Tibial artery (tissue), 4 donors: ENCODE data around the gene RAB21.

ENCODE experiments used
- DNase-seq, 2 donors: peaks; one replicate each; pipeline ENCODE4 v3.0.0-alpha.2; 2019
- H3K27ac ChIP-seq, 2 donors: fragments of 200-600 bp; sonication (generic) in 1 of 2; 1 replicate in 1 of 2; 2 replicates in 1 of 2; pipeline ENCODE4 v1.5.1; 2018 to 2019; ENCODE audit warnings: mild to moderate bottlenecking in 1 of 2
- H3K27me3 ChIP-seq, 2 donors: fragments of 200-600 bp; sonication (generic) in 1 of 2; one replicate each; pipeline versions ENCODE4 v1.5.1 to v1.6.0; 2016 to 2019
- H3K36me3 ChIP-seq, 3 donors: fragments of 200-600 bp; sonication (generic) in 2 of 3; one replicate each; pipeline ENCODE4 v1.5.1; 2016 to 2019; ENCODE audit warnings: mild to moderate bottlenecking in 2 of 3
- H3K4me1 ChIP-seq, 4 donors: fragments of 200-600 bp; sonication (generic) in 2 of 4; 1 replicate in 3 of 4; 2 replicates in 1 of 4; pipeline ENCODE4 v1.5.1; 2016 to 2019
- H3K4me3 ChIP-seq, 2 donors: fragments of 200-600 bp; sonication (generic) in 1 of 2; 1 replicate in 1 of 2; 2 replicates in 1 of 2; pipeline ENCODE4 v1.5.1; 2018 to 2019; ENCODE audit warnings: mild to moderate bottlenecking in 2 of 2
- H3K9me3 ChIP-seq, 3 donors: fragments of 200-600 bp; sonication (generic) in 1 of 3; one replicate each; pipeline ENCODE4 v1.5.1; 2016 to 2019
- intact Hi-C: fragments of 100-400 bp; cut with DNase I; formaldehyde crosslinking; loops from one replicate; pipeline ENCODE4 v1.15.0; 2023; ENCODE audit warnings: low total_unique reads
- TF ChIP-seq, protein P1 (sequence below), 2 experiments: fragments of 200-600 bp in 1 of 2; fragments of 450-650 bp in 1 of 2; IDR thresholded peaks; one replicate each; pipeline ENCODE4 v1.5.1; 2017 to 2019; ENCODE audit warnings: antibody characterized with exemption in 2 of 2, mild to moderate bottlenecking in 1 of 2, moderate library complexity in 1 of 2

Gene RAB21

DNA sequence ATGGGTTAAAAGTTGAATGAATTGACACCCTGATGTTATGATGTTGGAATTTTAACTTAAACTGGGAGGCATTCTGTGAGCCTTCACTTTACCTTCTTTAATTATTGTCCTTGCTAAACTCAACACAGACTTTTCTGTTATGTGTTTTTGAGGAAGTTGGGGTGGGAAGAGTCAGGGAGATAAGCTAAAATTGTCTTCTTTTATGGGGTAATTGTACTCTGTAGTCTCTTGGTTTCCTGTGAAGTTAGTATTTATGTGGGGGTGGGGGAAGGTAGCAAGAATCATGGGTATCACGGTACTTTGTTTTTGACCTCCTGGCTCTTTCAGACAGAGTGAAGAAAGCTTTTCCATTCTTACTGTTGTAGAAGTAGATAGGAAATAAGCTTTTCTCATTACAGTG is 32.9 kb downstream of the RAB21 start:
- Histone ChIP-seq H3K4me3 (no peak overlapping the region), H3K36me3 (peaks cover 35 to 46% (median 39%) of the 10 kb centered on the region in 3 donors), H3K9me3 (no peaks in the 10 kb centered on the region), H3K4me1 (no peaks in the 10 kb centered on the region), H3K27me3 (no peaks in the 10 kb centered on the region), H3K27ac (no peak overlapping the region)
- no peak for DNase-seq
- TF ChIP-seq, protein P1, sequence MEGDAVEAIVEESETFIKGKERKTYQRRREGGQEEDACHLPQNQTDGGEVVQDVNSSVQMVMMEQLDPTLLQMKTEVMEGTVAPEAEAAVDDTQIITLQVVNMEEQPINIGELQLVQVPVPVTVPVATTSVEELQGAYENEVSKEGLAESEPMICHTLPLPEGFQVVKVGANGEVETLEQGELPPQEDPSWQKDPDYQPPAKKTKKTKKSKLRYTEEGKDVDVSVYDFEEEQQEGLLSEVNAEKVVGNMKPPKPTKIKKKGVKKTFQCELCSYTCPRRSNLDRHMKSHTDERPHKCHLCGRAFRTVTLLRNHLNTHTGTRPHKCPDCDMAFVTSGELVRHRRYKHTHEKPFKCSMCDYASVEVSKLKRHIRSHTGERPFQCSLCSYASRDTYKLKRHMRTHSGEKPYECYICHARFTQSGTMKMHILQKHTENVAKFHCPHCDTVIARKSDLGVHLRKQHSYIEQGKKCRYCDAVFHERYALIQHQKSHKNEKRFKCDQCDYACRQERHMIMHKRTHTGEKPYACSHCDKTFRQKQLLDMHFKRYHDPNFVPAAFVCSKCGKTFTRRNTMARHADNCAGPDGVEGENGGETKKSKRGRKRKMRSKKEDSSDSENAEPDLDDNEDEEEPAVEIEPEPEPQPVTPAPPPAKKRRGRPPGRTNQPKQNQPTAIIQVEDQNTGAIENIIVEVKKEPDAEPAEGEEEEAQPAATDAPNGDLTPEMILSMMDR (IDR thresholded peaks at IDR 0.05) = no peak
- intact Hi-C loops = no loop called here

DNA sequence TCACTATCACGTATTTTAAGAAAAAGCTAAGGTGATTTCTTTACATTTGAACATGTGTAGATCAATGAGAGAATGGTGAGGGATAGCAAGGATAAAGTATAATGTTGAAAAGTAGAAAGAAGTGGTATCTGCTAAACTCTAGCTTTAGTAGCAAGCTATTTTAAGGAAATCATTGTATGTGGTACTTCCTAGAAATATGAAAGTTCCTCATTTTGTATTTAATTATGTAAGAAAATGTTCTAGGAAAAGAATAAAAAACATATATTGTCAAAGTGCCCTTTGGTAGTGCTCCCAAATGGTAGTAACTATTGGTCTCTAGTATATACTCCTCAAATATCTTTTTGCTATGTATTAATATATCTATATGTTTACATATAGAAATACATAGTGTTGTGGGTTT is 35.7 kb downstream of the RAB21 start:
- intact Hi-C loops = no loop called here
- Histone ChIP-seq H3K36me3 (peaks cover 21 to 31% (median 31%) of the 10 kb centered on the region in 3 donors), H3K9me3 (no peaks in the 10 kb centered on the region), H3K4me3 (no peak overlapping the region), H3K27ac (no peak overlapping the region), H3K4me1 (no peaks in the 10 kb centered on the region), H3K27me3 (no peaks in the 10 kb centered on the region)
- DNase-seq = no peak
- TF ChIP-seq, protein P1 (IDR thresholded peaks at IDR 0.05) = no peak

DNA sequence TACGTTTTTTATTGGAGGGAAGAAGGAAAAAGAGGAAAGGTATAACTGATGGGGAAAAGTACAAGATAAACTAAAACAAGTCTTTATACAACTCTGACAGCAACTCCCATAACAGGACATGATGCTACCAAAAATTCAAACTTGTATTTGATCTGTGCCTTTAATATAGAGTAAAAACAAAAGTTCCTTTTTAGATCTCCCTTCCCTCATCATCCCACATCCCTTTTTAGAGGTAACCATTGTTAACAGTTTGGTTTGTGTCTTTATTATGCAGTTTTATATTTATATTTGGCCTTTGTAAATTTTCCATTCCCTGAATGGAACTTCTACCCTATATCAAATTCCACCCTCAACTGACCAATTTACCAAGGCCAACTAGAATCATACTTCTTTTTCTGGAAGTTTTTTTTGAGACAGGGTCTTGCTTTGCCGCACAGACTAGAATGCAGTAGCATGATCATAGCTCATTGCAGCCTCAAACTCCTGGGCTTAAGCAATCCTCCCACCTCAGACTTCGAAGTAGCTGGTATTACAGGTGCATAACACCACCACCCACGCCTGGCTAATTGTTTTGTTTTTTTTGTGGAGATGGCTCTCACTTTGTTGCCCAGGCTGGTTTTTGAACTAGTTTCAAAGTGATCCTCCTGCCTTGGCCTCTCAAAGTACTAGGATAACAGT is 36.9 kb downstream of the RAB21 start:
- H3K27me3 ChIP-seq = no peaks in the 10 kb centered on the region
- intact Hi-C loops = no loop called here
- no peak for DNase-seq
- H3K9me3 ChIP-seq = no peaks in the 10 kb centered on the region
- H3K4me3 ChIP-seq = no peak overlapping the region
- H3K36me3 ChIP-seq = peaks cover 9 to 21% (median 18%) of the 10 kb centered on the region in 3 donors
- no peak overlapping the region for H3K27ac ChIP-seq
- TF ChIP-seq, protein P1 (IDR thresholded peaks at IDR 0.05) = no peak
- H3K4me1 ChIP-seq = no peaks in the 10 kb centered on the region

DNA sequence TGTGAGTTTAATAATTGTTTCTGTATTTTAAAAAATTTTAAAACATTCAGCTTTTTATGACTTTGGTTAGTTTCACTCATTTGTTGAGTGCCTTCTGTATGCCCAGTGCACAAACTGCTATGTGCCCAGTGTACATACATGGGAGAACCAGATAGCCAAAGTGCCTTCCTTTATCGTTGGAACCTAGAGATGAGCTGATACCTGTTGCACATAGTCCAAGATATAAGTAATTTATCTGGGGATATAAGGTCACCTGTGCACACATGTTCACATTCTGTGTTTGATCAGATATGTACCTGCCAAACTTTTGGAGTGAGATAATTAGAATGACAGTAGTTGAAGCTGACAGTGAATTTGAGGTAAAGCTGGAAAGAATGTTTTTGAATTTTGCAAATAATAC is 37.9 kb downstream of the RAB21 start:
- H3K9me3 ChIP-seq = no peaks in the 10 kb centered on the region
- intact Hi-C loops = no loop called here
- no peaks in the 10 kb centered on the region for H3K27me3 ChIP-seq
- H3K27ac ChIP-seq = no peak overlapping the region
- H3K4me3 ChIP-seq = no peak overlapping the region
- peaks cover 4 to 11% (median 8%) of the 10 kb centered on the region in 3 donors for H3K36me3 ChIP-seq
- TF ChIP-seq, protein P1 (IDR thresholded peaks at IDR 0.05) = no peak
- DNase-seq = no peak
- H3K4me1 ChIP-seq = no peaks in the 10 kb centered on the region

DNA sequence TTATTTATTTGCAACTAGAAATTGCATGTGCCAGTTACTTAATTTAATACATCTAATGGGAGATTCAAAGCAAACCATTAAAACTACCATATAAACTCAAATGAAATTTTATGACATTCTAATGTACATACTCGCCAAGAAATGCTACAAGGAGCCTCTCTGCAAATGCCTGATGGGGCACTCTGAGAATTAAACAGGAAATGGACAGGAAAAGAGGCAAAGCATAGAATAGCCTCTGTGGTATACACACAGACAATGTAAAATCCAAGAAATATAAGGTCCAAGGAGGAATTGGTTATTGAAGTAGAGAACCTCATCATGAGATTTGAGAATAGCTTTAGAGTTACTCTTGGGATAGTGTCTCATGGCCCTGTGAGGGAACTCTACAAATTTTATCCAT is 41.2 kb downstream of the RAB21 start:
- no peak overlapping the region for H3K4me3 ChIP-seq
- TF ChIP-seq, protein P1 (IDR thresholded peaks at IDR 0.05) = no peak
- no peaks in the 10 kb centered on the region for H3K27me3 ChIP-seq
- no peak overlapping the region for H3K27ac ChIP-seq
- intact Hi-C loops = no loop called here
- no peak for DNase-seq
- peaks cover 0 to 4% (median 0%) of the 10 kb centered on the region in 3 donors for H3K36me3 ChIP-seq
- H3K4me1 ChIP-seq = no peaks in the 10 kb centered on the region
- H3K9me3 ChIP-seq = no peaks in the 10 kb centered on the region
